HG03045 (cell line): ENCODE results near the gene GRIK1.
"Not testable (repeated sequence)": the region's sequence is repeated elsewhere in the genome, so short reads cannot be mapped to it uniquely, and the experiment has no call there.

ENCODE experiments used
- ATAC-seq: cut with Tn5 transposase; IDR thresholded peaks from one replicate; pipeline ENCODE4 v1.9.1; 2021; ENCODE audit warnings: mild to moderate bottlenecking, moderate library complexity; ENCODE audit not compliant: unreplicated experiment

The GRIK1 gene

DNA sequence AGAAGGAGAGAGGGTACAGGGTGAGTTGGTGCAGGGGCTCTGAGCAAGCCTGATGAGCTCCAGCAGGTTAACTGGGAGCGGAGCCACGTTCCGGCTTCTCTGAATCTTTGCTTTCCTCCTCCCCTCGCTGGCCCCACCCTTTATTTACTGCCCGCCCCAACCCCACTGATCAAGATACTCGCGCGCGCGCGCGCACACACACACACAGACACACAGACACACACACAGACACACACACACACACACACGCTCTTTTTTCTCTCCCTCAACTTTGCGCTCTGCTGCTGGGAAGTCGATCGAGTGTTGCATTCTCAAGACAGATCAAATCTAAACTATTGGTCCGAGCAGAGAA lies at the start of gene GRIK1:
Gene GRIK1 (minus strand): TSS at position 73 of the 352 bp plus-strand sequence.
- no peak for ATAC-seq

DNA sequence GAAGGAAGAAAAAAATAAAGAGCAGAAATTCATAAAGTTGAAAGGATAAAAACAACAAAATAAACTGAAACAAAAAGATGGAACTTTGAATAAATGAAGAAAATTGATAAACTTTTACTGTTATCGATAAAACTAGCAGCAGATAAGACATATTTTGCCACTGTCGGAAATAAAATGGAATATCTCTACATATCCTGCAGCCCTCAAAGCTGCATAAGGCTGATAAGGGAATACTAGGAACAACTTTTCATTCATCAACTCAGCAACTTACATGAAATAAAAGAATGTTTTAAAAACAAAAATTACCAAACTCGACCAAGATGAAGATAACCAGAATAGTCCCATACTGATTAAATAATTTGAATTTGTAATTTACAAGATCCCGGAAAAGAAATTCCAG lies 48.0 kb upstream of the GRIK1 start:
- ATAC-seq, result no peak

DNA sequence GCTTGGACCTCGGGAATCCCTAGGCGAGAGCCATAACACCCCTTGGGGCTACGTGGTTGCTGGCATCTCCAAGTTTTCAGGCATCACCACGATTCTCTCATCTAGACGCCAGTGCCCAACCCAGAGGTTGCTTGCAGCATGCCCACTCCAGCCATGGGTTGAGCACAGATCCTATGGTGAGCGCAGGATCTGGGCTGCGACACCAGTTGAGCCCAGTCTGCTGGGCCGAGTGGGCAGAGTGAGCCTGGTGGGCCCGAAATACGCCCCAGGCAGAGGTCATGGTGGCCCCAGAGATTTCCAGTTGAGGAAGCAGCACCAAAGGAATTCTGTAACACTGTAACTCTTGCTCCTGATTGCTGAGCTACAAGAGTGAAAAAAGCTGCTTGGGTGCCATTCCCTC lies 46.1 kb upstream of the GRIK1 start:
- ATAC-seq, result no peak

DNA sequence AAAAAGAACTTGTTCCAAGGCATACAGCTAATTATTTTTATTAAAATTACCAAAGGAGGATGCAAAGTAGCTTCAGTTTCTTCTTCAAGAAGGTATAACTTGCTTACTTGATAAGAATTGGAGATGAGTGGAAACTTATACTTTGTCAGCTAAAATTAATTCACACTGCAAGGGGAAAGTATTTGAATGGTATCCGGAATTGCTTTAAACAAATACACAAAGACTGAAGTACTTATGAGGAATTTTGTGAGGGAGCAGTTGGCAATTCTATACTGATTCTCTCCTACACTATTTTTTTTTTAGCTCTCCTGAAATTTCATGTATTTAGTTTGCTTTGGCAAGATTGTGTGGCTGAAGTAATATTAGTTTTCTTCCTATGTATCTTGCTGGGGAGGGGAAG lies 39.2 kb upstream of the GRIK1 start:
- no peak for ATAC-seq

DNA sequence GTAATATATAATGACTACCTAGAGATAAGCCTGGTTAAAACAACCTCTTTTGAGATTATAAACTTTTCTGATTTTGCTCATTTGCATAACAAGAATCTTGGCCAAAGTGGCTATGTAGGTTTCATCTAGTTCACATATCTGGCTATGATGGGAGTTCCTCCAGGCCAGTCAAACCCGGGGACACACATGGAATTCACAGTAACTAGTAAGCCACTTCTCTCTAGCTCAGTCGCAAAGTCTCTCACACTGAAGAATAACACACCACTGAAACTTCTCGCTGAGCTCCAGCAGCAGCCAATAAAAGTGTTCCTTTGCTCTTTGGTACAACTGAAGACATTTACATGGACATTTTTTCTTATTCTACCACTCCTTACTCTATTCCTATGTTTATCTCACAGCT lies 36.0 kb upstream of the GRIK1 start:
- no peak for ATAC-seq

DNA sequence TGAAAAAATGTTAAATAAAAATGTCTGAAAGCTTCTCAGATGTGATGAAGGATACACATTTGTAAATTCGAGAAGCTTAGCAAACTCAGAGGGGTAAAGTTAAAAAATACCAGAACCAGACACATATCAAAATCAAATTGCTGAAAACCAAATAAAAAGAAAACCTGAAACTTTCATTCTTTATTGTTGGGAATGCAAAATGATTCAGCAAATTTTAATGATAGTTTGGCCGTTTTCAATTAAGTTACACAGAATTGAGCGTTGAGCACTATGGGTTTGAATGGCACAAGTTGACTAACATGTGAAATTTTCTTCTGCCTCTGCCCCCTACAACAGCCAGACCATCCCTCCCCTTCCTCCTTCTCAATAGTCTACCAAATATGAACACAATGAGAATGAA lies 33.5 kb upstream of the GRIK1 start:
- no peak for ATAC-seq

DNA sequence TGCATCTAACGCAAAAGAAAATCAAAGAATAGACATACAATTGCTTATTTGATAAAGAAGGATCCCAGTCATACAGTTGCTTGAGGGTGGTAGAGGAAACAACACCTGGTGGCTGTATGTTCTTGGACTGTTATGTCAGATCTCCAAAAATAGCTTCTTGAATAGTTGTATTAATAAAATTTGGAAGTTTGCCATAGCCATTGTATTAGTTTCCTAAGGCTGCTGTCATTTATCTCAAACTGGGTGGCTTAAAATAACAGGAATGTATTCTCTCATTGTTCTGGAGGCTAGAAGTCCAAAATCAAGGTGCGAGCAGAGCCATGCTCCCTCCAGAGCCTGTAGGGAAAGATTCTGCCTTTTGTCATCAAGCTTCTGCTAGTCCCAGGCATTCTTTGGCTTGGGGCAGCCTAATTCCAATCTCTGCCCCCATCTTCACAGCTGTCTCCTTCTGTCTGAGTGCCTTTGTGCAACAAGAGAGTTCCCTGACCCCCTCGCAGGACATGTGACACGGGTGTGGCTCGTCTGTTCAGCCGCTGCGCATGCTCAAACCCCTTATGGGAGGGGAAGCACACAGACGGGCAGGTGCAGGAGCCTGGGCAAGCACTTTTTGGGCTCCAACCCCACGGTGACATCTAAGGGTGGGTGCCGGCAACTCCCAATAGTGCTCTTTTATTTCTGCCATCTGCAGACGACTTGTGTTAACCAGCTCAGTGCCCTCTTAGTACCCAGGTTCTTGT lies 21.7 kb upstream of the GRIK1 start:
- no peak for ATAC-seq

DNA sequence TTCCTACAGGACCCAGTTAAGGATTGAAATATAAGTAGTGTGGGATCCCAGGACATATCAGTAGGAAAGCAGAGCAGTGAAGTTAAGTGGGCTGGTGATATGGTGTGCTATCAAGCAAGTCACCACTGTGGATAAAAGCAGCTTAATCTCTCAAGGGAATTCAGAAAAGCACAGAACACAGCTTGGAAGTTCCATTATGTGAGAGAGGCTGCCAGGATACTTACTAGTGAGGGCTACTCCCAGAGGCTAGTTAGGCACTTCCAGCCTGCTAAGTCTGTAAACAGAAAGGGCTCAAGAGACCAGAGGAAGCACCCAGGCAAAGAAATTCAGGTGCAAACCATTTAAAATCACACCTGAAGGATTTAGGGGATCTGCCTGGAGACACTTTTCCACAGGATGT lies 18.8 kb upstream of the GRIK1 start:
- no peak for ATAC-seq

DNA sequence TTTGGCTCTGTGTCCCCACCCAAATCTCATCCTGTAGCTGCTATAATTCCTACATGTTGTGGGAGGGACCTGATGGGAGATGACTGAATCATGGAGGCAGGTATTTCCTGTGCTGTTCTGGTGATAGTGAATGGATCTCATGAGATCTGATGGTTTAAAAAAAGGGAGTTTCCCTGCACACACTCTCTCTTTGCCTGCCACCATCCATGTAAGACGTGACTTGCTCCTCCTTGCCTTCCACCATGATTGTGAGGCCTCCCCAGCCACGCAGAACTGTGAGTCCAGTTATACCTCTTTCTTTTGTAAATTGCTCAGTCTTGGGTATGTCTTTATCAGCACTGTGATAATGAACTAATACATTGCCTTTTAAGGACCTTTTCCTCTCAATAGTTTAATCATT lies 18.2 kb upstream of the GRIK1 start:
- ATAC-seq, result not testable (repeated sequence)

DNA sequence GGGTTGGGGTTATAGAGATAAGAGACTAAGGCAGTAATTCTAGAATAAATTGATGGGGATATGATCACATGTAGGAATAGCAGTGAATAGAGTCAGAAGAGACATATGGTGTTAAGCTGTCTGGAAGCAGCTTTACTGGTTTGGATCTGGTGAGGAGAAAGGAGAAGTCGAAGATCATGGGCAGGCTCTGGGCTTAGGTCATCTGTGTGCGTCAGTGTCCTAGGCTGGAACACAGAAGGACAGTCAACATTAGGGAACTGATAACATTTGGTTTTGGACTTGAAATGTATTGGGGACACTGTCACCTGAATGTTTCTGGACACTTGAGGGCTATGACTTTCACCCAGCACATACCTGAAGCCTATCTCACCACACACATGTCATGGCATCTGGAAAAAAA lies 13.9 kb upstream of the GRIK1 start:
- no peak for ATAC-seq

DNA sequence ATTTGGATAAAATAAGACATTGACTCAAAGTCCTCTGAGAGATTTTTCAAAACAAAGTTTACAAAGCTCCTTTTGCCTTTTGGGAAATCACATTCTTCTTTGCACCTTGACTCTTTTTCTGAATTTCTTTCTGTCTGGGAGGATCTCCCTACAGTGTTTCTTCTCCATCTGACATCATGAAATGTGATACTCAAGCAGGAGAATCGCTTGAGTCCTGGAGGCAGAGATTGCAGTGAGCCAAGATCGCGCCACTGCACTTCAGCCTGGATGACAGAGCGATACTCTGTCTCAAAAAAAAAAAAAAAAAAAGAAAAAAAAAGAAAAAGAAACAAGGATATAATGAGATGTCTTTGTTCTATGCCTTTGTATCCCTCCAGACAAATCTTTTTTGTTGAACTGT lies 13.3 kb upstream of the GRIK1 start:
- no peak for ATAC-seq

DNA sequence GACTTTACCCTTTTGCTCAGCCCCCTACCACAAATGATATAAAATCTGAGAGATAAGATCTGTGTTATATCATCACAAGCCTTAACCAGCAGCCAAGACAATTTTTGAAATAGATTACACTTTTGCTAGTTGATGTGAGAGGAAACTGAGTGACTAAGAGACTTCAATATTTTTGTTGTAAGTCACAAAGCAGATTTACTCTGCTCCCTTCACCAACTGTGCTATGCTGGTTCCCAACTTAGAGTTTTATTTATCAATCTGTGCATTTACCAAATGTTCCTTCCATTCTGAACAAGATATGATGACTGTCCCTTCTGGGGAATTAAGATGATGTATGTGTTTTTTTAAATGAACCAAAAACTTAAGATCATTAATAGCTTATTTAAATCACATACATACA lies 12.1 kb upstream of the GRIK1 start:
- ATAC-seq, result no peak

DNA sequence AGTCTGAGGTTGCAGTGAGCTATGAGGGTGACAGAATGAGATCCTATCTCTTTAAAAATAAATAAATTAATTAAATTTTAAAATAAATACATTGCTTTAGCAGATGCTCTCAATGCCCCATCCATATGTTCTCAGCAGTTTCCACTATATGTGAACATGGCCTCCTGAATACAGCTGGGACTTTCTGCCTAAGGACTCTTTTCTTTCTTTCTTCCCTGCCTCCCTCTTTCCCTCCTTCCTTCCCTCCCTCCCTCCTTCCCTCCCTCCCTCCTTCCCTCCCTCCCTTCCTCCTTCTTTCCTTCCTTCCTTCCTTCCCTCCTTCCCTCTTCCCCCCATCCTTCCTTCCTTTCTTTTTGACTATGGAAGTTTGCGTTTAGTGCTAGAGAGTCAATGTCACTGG lies 10.2 kb upstream of the GRIK1 start:
- no peak for ATAC-seq

DNA sequence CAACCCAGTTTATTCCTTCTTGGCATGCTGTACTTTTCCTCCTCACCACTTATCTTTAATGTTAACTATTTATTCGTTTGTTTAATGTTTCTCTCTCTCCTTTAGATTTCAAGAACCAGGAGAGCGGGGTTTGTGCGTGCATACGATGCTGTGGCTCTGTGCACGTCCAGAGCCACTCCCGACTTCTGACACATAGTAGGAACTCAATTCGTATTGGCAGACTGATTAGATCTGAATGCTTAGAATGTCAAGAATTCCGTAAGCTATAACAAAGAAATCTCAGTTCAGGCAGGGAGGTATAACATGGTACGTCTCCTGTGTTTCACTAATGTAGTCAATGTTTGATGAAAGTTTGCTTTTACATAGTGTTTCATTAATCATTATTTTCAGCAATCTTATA lies 7.3 kb upstream of the GRIK1 start:
- ATAC-seq, result no peak

DNA sequence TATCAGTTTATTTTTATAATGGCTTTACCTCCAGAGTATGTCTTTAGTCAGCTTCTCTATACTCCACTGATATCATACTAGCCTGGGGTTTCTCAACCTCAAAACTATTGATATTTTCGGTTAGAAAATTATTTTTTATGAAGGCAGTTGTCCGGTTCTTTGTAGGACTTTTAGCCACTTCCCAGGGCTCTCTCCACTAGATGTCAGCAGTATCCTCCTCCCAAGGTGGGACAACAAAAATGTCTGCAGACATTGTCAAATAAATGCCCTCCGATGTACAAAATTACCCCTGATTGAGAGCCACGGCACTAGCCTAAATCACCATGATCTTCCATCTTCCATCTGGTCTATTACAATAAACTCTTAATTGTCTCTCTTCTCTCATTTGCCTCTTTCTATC lies 4.1 kb upstream of the GRIK1 start:
- ATAC-seq, result no peak

DNA sequence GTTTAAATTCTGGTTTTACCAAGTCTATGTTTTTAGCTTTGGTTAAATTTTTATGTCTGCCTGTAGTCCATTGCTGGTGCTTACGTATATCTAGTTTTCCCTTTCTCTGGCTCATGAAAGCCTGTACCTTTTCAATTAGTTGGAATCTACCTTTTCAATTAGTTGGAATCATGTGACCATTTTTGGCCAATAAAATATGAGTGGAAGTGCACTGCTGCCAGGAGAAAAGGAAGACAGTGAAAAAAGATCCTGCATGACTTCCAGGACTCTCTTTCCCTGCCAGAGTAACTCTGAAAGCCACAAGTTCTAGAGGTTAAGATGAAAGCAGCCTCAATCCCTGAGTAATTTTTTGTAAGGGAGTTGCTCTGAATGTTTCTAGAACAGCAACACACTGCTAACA lies 2.2 kb upstream of the GRIK1 start:
- no peak for ATAC-seq

DNA sequence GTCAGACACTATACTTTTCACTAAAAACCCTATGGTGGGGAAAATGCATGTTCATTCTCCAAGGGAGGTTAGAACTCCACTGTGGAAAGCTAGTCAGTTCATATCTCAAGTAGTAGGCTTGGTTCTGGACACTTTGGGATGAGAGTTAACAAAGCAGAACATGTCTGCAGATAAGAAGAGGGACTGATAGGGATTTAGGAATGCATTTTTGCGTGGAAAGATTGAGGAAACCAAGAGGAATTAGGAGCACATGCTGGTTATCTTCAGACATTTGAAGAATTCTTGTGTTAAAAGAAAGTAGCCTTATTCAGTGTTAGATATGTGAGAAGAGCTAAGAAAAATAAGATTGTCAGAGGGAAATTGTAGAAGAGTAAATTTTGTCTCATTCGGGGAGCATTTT lies 1.2 kb upstream of the GRIK1 start:
- ATAC-seq, result no peak

DNA sequence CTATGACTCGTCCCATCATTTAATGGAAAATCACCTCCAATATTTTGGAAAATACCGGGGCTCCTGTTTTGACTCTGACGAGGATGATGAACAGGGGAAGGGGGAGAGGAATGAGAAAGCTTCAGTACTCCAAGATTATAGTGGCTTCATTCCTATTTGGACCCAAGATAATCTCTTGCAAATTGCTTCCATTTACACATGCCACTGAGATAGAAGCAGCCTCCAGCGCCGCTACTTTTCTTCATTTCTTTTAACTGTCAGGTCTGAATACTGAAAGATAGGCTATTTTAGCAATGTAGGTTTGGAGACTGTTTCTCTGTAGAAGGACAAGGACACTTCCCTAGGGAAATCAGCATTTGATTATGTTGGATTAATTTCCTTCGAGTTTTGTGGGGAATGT lies 565 bp upstream of the GRIK1 start:
- ATAC-seq, result no peak

DNA sequence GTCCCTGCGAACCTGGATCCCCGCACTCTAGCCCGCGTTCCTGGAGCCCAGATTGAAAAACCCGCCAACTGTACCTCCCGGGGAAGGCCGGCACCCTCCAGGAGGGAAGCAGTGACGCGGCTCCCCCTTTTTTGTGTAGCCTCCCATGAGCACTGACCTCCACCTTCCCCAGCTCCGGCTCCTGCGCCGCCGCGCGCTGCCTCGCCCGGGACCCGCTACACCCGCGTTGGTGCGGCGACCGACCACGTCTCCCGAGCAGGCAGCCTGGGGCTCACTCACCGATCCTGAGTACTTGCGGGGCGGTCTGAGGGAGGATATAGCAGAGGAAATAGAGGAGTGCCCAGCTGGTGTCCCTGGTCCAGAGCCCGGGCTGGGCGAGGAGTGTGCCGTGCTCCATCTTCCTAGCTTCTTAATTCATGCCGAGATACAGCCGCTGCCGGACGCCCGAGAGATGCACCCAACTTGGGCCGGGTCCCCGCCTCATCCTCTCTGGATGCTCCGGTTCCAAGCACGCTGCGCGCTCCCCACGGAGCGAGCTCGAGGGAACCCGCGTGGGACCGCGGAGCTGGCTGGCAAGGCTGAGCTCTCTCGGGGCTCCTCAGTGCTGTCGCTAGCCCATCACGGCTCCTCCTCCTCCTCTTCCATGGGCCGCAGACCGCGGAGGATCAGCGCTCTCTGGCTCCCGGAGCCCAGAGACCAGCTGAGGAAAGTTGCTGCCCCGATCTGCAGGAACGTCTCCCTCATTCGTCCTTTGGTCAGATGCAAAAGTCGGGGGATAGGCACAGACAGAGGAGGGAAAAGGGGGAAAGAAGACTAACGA lies 482 bp downstream of the GRIK1 start:
- ATAC-seq, result no peak

DNA sequence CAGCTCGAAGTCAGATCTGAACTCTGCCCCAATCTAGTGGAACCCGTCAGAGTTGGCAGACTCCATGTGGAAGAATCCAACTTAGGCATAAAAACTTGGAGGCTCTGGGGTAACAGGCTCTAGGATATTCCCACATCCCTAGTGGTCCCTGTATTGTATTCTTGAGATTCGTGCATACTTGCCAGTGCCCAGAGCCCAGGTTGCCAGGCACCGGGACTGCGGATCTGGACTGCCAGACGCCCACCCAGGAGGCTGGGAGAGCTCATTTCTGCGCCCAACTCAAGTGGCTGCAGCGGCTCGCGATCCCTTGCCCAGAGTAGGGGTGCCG lies 1.1 kb downstream of the GRIK1 start:
- ATAC-seq, result no peak

DNA sequence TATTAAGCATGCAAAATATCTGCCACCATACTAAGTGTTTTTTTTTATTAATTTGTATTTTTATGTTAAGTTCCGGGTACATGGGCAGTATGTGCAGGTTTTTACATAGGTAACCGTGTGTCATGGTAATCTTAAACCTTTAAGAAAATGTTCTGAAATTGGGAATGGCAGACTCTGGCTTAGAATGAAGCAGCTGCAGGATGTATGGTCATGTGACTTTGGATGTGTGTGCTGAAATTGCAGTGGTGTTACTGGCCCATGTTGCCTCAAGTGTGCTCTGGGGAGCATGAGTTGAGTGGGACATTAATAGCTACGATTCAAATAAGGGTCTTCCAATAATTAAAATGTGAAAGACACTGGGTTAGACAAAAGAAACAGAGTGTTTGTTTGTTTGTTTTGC lies 6.7 kb downstream of the GRIK1 start:
- no peak for ATAC-seq

DNA sequence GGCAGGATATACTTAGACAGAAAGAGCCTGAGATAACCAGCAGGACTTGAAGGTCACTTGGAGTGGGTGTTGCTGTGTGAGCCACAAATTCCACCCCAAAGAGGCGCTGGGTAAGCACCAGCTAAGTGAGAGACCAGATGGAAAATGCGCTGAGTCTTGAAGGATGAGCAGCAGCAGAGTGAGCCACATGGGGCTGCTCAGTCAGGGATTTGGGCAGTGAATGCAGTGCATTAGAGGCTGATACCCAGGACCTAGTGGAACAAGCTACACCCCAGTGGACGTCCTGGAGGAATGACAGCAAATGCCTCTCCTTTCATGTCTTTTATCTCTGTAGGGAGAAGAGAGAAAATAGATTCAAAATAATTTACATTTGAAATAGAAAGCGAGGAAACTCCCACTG lies 11.3 kb downstream of the GRIK1 start:
- no peak for ATAC-seq

DNA sequence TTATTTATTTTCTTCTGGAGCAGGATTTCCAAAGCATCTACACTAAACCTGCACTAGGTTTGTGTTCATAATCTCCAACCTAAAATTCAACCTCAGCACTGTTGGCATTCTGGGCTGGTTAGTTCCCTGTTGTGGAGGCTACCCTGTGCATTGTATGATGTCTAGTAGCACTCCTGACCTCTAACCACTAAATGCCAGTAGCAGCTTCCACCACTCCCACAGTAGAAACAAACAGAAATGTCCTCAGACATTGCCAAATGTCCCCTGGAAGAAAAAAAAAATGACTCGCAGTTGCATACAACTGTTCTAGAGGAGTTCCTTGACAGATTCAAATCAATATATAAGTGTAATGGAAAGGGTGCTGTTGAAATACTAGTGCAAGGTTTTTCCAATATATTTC lies 18.9 kb downstream of the GRIK1 start:
- ATAC-seq, result no peak
